Measurements from ENCODE around the gene ZFYVE19.

ZFYVE19 gene

GRCh38 chr15:40807028-40807887 is at the start of gene ZFYVE19, which contains the start of gene DNAJC17:
TSS of gene ZFYVE19 (plus strand) at chr15:40807089. CDS start at chr15:40807590, 501 bp downstream.
TSS of gene DNAJC17 (minus strand) at chr15:40807473. CDS start at chr15:40807446, 27 bp downstream.
- peak; percentile 42 for DNase-seq

- DNase-seq, result no peak
Observed at GRCh38 chr15:40759961-40760360, 46.9 kb upstream of the ZFYVE19 start.

- DNase-seq, result peak; percentile 62
Observed at GRCh38 chr15:40762919-40763800, 43.7 kb upstream of the ZFYVE19 start.

GRCh38 chr15:40763801-40764628 is 42.9 kb upstream of the ZFYVE19 start, which contains the start of gene GCHFR:
TSS of gene GCHFR (plus strand) at chr15:40764068. CDS start at chr15:40764181, 113 bp downstream.
- DNase-seq, result no peak

- no peak for DNase-seq
Observed at GRCh38 chr15:40764629-40765103, 42.2 kb upstream of the ZFYVE19 start.

- DNase-seq, result no peak
Observed at GRCh38 chr15:40766194-40766815, 40.6 kb upstream of the ZFYVE19 start.

- no peak for DNase-seq
Observed at GRCh38 chr15:40766906-40767837, 39.7 kb upstream of the ZFYVE19 start.

- no peak for DNase-seq
Observed at GRCh38 chr15:40767838-40768500, 38.9 kb upstream of the ZFYVE19 start.

- DNase-seq, result no peak
Observed at GRCh38 chr15:40768521-40769273, 38.2 kb upstream of the ZFYVE19 start.

- no peak for DNase-seq
Observed at GRCh38 chr15:40769274-40770146, 37.4 kb upstream of the ZFYVE19 start, which contains the start of gene C15orf62. TSS of gene C15orf62 (plus strand) at chr15:40769980. CDS start at chr15:40770496, 516 bp downstream.

GRCh38 chr15:40770147-40770721 is 36.7 kb upstream of the ZFYVE19 start:
- DNase-seq, result no peak

GRCh38 chr15:40771242-40771641 is 35.6 kb upstream of the ZFYVE19 start:
- DNase-seq, result no peak

GRCh38 chr15:40772014-40772413 is 34.9 kb upstream of the ZFYVE19 start:
- no peak for DNase-seq

GRCh38 chr15:40773496-40773895 is 33.4 kb upstream of the ZFYVE19 start:
- no peak for DNase-seq

GRCh38 chr15:40773902-40774301 is 33.0 kb upstream of the ZFYVE19 start:
- no peak for DNase-seq

GRCh38 chr15:40775007-40775406 is 31.9 kb upstream of the ZFYVE19 start:
- DNase-seq, result no peak

GRCh38 chr15:40775740-40776536 is 31.0 kb upstream of the ZFYVE19 start:
- no peak for DNase-seq
